A549 (cell line): ENCODE measurements around the gene MCM10.

ENCODE experiments used
- CTCF ChIP-seq: fragments of >200 bp; sonication (Bioruptor Twin); formaldehyde crosslinking; IDR thresholded peaks from 3 replicates; pipeline ENCODE4 v1.5.1; 2016
- JUNB ChIP-seq: fragments of >200 bp; sonication (Bioruptor Twin); formaldehyde crosslinking; IDR thresholded peaks from 2 replicates; pipeline ENCODE4 v1.6.1; 2016
- MAX ChIP-seq: IDR thresholded peaks from 2 replicates; pipeline ENCODE4 v1.6.1; 2012
- MYC ChIP-seq: IDR thresholded peaks from 2 replicates; pipeline ENCODE4 v1.6.1; 2012; ENCODE audit warnings: mild to moderate bottlenecking, inconsistent platforms, low read length, improper control_type of control experiment, borderline replicate concordance
- POLR2A ChIP-seq: IDR thresholded peaks from 2 replicates; pipeline ENCODE4 v1.6.1; 2012; ENCODE audit warnings: mild to moderate bottlenecking, low read length
- RCOR1 ChIP-seq: fragments of 150-350 bp; IDR thresholded peaks from 2 replicates; pipeline ENCODE4 v1.6.1; 2014; ENCODE audit warnings: antibody characterized with exemption, low read length, low read depth
- TP53 ChIP-seq: fragments of 250-450 bp; sonication (Bioruptor Pico); IDR thresholded peaks from 2 replicates; pipeline ENCODE4 v1.5.0; 2021; ENCODE audit warnings: mild to moderate bottlenecking, moderate library complexity

- TF ChIP-seq CTCF (no peak), MYC (no peak), MAX (no peak), RCOR1 (no peak), TP53 (CRISPR knock-in tag) (no peak), POLR2A (no peak), JUNB (no peak)
Observed at GRCh38 chr10:13257621-13258140, 96.3 kb downstream of the MCM10 start.
